A673 (cell line): ENCODE data around the gene CCDC198.
A peak's percentile ranks its signal among the peaks of the same experiment; 100 is the strongest.

Experiments
- EZH2 ChIP-seq: fragments of 200-600 bp; sonication (generic); IDR thresholded peaks from 2 replicates; pipeline ENCODE4 v1.6.1; 2017; ENCODE audit warnings: borderline replicate concordance, low read depth, mild to moderate bottlenecking, mixed read lengths, antibody characterized with exemption, low read length; ENCODE audit not compliant: poor library complexity, severe bottlenecking
- TF ChIP-seq, protein P1 (sequence below): fragments of 300-800, 200-600 bp; sonication (generic); conservative IDR thresholded peaks from 2 replicates; pipeline ENCODE4 v1.5.1; 2017; ENCODE audit warnings: low read depth, mild to moderate bottlenecking, antibody characterized with exemption, low read length, moderate library complexity, mixed read lengths

DNA sequence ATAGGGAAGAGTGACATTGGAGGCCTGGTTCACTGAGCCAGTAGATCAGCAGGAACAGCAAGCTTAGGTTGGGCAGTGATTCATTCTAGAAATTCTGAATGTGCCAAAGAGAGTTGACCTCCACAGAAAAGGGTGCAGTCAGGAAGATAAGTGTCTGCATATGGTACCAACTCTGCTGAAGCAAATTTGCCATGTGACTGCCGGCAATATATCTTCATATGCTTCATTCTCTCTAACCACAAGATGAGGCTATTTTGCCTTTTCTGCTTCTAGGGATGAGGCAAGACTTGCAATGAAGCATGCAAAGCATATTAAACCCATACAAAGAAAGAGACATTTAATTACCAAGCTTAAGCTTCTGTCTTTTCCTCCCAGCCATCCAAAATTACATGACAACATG, 13.6 kb downstream of the CCDC198 start:
- TF ChIP-seq, protein P1, sequence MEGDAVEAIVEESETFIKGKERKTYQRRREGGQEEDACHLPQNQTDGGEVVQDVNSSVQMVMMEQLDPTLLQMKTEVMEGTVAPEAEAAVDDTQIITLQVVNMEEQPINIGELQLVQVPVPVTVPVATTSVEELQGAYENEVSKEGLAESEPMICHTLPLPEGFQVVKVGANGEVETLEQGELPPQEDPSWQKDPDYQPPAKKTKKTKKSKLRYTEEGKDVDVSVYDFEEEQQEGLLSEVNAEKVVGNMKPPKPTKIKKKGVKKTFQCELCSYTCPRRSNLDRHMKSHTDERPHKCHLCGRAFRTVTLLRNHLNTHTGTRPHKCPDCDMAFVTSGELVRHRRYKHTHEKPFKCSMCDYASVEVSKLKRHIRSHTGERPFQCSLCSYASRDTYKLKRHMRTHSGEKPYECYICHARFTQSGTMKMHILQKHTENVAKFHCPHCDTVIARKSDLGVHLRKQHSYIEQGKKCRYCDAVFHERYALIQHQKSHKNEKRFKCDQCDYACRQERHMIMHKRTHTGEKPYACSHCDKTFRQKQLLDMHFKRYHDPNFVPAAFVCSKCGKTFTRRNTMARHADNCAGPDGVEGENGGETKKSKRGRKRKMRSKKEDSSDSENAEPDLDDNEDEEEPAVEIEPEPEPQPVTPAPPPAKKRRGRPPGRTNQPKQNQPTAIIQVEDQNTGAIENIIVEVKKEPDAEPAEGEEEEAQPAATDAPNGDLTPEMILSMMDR: peak; percentile 49
- no peak for TF ChIP-seq EZH2
